Choroid plexus epithelial cell (primary cell): ENCODE measurements around the gene RIC3.

Source experiments
- DNase-seq: peaks from one replicate; pipeline ENCODE4 v3.0.0-alpha.2; 2010; ENCODE audit warnings: low read depth
- H3K4me3 ChIP-seq: 2 replicates; pipeline ENCODE4 v1.5.1; 2011; ENCODE audit warnings: low read depth, mild to moderate bottlenecking, control low read depth, low read length, moderate library complexity
- TF ChIP-seq, protein P1 (sequence below): conservative IDR thresholded peaks from 2 replicates; pipeline ENCODE4 v1.5.1; 2011; ENCODE audit warnings: low read depth, mild to moderate bottlenecking, control low read depth, inconsistent platforms, low read length, moderate library complexity

The RIC3 gene, protein sequence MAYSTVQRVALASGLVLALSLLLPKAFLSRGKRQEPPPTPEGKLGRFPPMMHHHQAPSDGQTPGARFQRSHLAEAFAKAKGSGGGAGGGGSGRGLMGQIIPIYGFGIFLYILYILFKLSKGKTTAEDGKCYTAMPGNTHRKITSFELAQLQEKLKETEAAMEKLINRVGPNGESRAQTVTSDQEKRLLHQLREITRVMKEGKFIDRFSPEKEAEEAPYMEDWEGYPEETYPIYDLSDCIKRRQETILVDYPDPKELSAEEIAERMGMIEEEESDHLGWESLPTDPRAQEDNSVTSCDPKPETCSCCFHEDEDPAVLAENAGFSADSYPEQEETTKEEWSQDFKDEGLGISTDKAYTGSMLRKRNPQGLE

DNA sequence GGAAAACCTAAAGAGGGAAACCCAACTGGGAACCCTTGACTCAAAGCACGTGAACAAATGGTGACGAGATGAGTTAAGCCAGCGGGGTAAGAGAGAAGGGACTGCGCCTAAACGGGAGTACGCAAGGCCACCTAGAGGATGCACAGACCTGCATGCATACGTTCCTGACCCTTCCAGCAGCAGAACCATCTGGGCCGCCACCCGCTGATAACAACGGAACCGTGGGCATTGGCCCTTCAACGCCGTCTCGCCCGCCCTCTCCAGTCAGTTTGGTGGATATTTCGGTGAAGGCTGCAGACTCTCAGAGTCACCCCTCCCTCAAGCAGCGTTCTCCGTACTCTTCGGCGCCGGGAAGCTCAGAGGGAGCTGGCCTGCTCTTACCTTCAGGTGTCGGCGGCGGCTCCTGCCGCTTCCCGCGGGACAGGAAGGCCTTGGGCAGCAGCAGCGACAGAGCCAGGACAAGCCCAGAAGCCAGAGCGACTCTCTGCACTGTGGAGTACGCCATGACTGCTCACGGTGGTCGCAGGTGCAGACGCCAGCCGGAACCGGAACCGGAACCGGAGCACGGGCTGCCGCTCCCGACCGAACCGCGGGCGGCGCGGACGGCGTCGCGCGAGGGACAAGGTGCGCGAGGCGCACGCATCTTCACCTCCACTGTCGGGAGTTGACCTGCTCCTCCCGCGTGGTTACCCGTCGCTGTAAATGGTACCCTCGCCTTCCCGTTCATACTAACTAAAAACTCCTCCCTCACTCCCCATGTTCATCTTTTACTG, at the start of gene RIC3:
TSS of gene RIC3 (minus strand) at position 541 of the 773 bp plus-strand sequence. CDS start at position 505, 36 bp downstream.
- DNase-seq: no peak
- no peak within 1 kb of the TSS for H3K4me3 ChIP-seq
- TF ChIP-seq, protein P1, sequence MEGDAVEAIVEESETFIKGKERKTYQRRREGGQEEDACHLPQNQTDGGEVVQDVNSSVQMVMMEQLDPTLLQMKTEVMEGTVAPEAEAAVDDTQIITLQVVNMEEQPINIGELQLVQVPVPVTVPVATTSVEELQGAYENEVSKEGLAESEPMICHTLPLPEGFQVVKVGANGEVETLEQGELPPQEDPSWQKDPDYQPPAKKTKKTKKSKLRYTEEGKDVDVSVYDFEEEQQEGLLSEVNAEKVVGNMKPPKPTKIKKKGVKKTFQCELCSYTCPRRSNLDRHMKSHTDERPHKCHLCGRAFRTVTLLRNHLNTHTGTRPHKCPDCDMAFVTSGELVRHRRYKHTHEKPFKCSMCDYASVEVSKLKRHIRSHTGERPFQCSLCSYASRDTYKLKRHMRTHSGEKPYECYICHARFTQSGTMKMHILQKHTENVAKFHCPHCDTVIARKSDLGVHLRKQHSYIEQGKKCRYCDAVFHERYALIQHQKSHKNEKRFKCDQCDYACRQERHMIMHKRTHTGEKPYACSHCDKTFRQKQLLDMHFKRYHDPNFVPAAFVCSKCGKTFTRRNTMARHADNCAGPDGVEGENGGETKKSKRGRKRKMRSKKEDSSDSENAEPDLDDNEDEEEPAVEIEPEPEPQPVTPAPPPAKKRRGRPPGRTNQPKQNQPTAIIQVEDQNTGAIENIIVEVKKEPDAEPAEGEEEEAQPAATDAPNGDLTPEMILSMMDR: no peak

DNA sequence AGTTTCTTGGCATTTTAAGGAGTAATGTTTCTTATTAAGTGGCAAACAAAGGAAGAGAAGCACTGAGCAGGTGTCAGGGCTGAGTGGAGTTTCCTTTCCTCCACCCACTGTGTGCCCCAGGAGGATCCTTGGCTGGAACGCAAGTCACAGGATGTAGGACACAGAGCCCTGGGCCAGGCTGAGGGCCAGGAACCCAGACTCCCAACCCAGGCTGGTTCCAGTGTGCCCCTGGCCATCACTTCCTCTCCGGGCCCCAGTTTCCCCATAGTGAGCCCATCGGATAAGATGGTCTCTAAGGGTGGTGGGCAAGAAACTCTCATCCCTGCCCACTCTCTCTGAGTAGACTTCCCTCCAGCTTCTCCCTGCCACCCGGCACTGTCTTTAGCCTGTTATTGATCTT, 49.6 kb upstream of the RIC3 start:
- no peak overlapping the region for H3K4me3 ChIP-seq
- DNase-seq: no peak
- TF ChIP-seq, protein P1: no peak

DNA sequence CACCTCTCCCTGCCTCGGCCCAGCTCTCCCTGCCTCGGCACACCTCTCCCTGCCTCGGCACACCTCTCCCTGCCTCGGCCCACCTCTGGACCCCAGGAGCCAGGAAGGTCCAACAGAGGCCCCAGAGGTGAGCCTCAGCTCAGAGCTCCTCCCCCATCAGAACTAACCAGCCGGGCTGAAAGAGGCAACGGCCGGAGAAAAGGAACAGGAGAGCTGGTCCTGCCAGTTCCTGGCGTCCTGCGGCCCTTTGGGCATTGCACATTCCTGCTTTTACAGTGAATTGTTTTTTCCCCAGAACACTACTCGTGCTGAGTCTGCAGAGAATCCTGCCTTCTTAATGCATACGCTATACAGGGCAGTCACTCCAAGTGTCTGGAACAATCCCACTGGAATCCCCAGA, 49.1 kb upstream of the RIC3 start:
- TF ChIP-seq, protein P1: no peak
- no peak for DNase-seq
- H3K4me3 ChIP-seq: no peak overlapping the region

DNA sequence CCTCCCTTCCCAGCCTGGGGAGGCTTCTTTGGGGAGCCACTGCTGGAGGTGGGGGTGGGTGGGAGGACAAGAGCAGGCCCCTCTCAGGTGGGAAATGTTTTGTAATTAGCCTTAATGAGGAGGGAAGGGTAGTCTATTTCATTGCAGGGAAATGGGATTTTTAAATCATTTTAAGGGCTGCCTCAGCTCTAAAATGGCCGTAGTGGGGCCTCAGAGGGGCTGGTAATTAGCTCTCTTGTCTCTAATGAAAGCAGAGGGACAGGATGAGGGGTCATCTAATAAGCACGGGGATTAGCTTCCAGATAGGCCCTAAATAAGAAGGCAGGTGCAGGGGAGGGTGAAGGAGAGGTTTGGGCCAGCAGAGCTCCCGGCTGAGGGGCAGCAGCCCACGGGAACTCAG, 48.3 kb upstream of the RIC3 start:
- DNase-seq: no peak
- no peak overlapping the region for H3K4me3 ChIP-seq
- TF ChIP-seq, protein P1: no peak

DNA sequence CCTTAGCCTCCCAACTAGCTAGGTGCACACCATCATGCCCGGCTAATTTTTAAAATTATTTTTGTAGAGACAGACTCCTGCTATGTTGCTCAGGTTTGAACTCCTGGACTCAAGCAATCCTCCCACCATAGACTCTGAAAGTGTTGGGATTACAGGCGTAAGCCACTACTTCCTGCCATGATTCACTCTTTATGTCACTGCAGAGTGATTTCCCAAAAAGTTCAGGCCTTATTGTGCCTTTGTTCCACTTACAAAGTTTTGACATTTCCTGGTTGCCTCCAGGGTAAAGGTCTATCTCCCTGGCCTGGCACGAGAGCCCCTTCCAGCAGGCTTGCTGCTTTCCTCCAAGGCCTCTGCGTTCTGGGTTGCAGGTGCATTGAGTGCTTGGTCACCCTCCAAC, 44.6 kb upstream of the RIC3 start:
- no peak overlapping the region for H3K4me3 ChIP-seq
- DNase-seq: no peak
- TF ChIP-seq, protein P1: no peak

DNA sequence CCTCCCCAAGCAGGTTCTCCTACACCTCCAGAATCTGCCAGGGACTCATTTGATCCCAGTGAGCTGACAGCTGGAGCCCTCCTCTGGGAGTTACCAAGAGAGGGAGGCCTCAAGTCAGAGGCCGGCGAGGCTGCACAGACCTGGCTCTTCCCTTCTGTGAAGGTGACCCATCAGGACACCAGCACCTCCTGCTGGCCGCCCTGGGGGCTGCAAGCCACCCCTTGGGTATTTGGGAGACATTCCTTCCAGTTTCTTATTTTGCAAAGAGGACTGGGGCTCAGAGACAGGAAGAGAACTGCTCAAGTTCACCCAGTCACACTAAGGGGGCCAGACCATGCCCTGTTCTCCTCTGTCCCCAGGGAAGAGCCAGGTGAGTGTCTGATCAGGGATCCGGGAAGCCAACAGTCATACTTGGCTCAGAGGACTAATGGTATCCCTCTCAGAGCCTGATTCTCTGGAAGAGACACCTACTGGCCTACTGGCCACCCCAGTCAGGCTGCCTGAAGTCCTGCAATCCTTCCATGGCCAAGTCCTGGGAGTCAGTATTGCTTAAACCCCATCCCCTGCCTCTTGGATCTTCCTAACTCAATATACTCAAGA, 40.5 kb upstream of the RIC3 start:
- TF ChIP-seq, protein P1: peak; percentile 37
- H3K4me3 ChIP-seq: no peak overlapping the region
- no peak for DNase-seq
